Measurements from ENCODE around the gene CDH23.

The CDH23 gene

GRCh38 chr10:71834343-71834674, 437.6 kb downstream of the CDH23 start:
- H3K36me3 ChIP-seq (ENCODE audit: control insufficient read depth, insufficient read depth, low read length): no peaks in the 10 kb centered on the region
- peaks cover 82% of the 10 kb centered on the region for H3K79me2 ChIP-seq
- H3K27me3 ChIP-seq (ENCODE audit: control insufficient read depth, insufficient read depth, low read length): no peaks in the 10 kb centered on the region
- H3K9me3 ChIP-seq (ENCODE audit: control insufficient read depth, low read length): no peaks in the 10 kb centered on the region
- H3K27ac ChIP-seq: no peak overlapping the region
- TF ChIP-seq CTCF (IDR thresholded peaks at IDR 0.05): no peak
- no peak overlapping the region for H3K4me2 ChIP-seq (ENCODE audit: low read length)
- H2AFZ ChIP-seq: no peak overlapping the region
- no peak overlapping the region for H3K4me3 ChIP-seq (ENCODE audit: low read depth, low read length)
- no peak overlapping the region for H3K9ac ChIP-seq
- H3K4me1 ChIP-seq: peaks cover 25% of the 10 kb centered on the region

- Histone ChIP-seq H3K79me2 (peaks cover 91% of the 10 kb centered on the region), H3K4me3 (ENCODE audit: low read depth, low read length) (peak overlapping the region; percentile 8), H3K27ac (peak overlapping the region; percentile 72), H3K36me3 (ENCODE audit: control insufficient read depth, insufficient read depth, low read length) (no peaks in the 10 kb centered on the region), H3K9ac (no peak overlapping the region), H3K4me1 (peaks cover 33% of the 10 kb centered on the region), H2AFZ (no peak overlapping the region), H3K4me2 (ENCODE audit: low read length) (peak overlapping the region; percentile 13), H3K9me3 (ENCODE audit: control insufficient read depth, low read length) (no peaks in the 10 kb centered on the region), H3K27me3 (ENCODE audit: control insufficient read depth, insufficient read depth, low read length) (no peaks in the 10 kb centered on the region)
- TF ChIP-seq CTCF (IDR thresholded peaks at IDR 0.05): no peak
Observed at GRCh38 chr10:71835671-71836595, 439.2 kb downstream of the CDH23 start.

GRCh38 chr10:71836596-71836974, 439.9 kb downstream of the CDH23 start:
- peak overlapping the region; percentile 13 for H3K4me2 ChIP-seq (ENCODE audit: low read length)
- no peak overlapping the region for H2AFZ ChIP-seq
- no peak for TF ChIP-seq CTCF (IDR thresholded peaks at IDR 0.05)
- H3K9me3 ChIP-seq (ENCODE audit: control insufficient read depth, low read length): no peaks in the 10 kb centered on the region
- H3K36me3 ChIP-seq (ENCODE audit: control insufficient read depth, insufficient read depth, low read length): no peaks in the 10 kb centered on the region
- H3K9ac ChIP-seq: no peak overlapping the region
- peaks cover 89% of the 10 kb centered on the region for H3K79me2 ChIP-seq
- H3K4me1 ChIP-seq: peaks cover 34% of the 10 kb centered on the region
- H3K27me3 ChIP-seq (ENCODE audit: control insufficient read depth, insufficient read depth, low read length): no peaks in the 10 kb centered on the region
- peak overlapping the region; percentile 72 for H3K27ac ChIP-seq
- no peak overlapping the region for H3K4me3 ChIP-seq (ENCODE audit: low read depth, low read length)

- peaks cover 83% of the 10 kb centered on the region for H3K79me2 ChIP-seq
- H3K27me3 ChIP-seq (ENCODE audit: control insufficient read depth, insufficient read depth, low read length): no peaks in the 10 kb centered on the region
- H3K4me3 ChIP-seq (ENCODE audit: low read depth, low read length): no peak overlapping the region
- H3K4me1 ChIP-seq: peaks cover 34% of the 10 kb centered on the region
- no peaks in the 10 kb centered on the region for H3K36me3 ChIP-seq (ENCODE audit: control insufficient read depth, insufficient read depth, low read length)
- H3K4me2 ChIP-seq (ENCODE audit: low read length): no peak overlapping the region
- TF ChIP-seq CTCF (IDR thresholded peaks at IDR 0.05): no peak
- peak overlapping the region; percentile 72 for H3K27ac ChIP-seq
- H3K9ac ChIP-seq: no peak overlapping the region
- no peak overlapping the region for H2AFZ ChIP-seq
- no peaks in the 10 kb centered on the region for H3K9me3 ChIP-seq (ENCODE audit: control insufficient read depth, low read length)
Observed at GRCh38 chr10:71837098-71837827, 440.5 kb downstream of the CDH23 start.
